ENCODE results near the gene NSMF. TPM values are rescaled to one million over a fixed set of nuclear protein-coding genes. Genes with fewer than 3 reads are reported as not detected.
"Not testable (repeated sequence)": the region's sequence is repeated elsewhere in the genome, so short reads cannot be mapped to it uniquely, and the experiment has no call there.

The NSMF gene
- polyA plus RNA-seq, 4 donors = 25.4 to 76.9 (median 45.6) TPM

DNA sequence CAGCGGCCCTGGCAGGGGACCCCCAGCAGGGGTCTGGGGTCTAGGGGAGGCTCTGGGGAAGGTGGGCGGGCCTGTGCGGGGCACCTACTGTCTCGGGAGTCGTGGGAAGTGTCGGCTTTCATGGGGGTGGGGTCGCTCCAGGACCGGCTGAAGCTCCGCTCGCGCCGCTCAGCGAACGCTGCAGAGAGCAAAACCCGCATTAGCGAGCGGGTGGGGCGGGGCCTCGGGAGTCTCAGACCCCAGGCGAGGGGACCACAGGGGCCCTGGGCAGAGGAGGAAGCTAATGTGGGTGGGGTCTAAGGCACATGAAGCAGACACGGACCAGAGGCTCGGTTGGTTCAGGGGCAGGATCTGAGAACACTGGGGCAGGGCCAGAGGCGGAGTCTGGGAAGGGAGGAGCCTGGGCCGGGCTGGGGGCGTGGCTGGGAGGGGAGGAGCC, 5.5 kb downstream of the NSMF start:
- no peak overlapping the region for H3K27ac ChIP-seq (ENCODE audit: low read depth in 1 of 3, low read length in 2 of 3)
- H3K4me3 ChIP-seq (ENCODE audit: low read depth in 1 of 3, low read length in 3 of 3) = peak overlapping the region in 2 of 3 donors; percentile 39 to 49
- no peaks in the 10 kb centered on the region for H3K27me3 ChIP-seq (ENCODE audit: control insufficient read depth in 3 of 3, insufficient read depth in 3 of 3, low read length in 3 of 3)
- H3K9me3 ChIP-seq (ENCODE audit: control insufficient read depth in 2 of 2, insufficient read depth in 1 of 2, low read depth in 1 of 2, low read length in 1 of 2) = no peaks in the 10 kb centered on the region
- FAIRE-seq (no peak), DNase-seq (peak; percentile 79 to 83)
- peaks cover 0 to 69% (median 6%) of the 10 kb centered on the region in 3 donors for H3K36me3 ChIP-seq (ENCODE audit: control insufficient read depth in 3 of 3, insufficient read depth in 2 of 3, low read depth in 1 of 3, low read length in 3 of 3)
- peaks cover 6 to 32% (median 6%) of the 10 kb centered on the region in 3 donors for H3K4me1 ChIP-seq (ENCODE audit: control insufficient read depth in 3 of 3, insufficient read depth in 2 of 3, low read depth in 1 of 3, low read length in 2 of 3)
- 21 to 40% (median 35%) methylated on average over 22 to 25 of the region's 25 CpGs for WGBS, 3 donors

DNA sequence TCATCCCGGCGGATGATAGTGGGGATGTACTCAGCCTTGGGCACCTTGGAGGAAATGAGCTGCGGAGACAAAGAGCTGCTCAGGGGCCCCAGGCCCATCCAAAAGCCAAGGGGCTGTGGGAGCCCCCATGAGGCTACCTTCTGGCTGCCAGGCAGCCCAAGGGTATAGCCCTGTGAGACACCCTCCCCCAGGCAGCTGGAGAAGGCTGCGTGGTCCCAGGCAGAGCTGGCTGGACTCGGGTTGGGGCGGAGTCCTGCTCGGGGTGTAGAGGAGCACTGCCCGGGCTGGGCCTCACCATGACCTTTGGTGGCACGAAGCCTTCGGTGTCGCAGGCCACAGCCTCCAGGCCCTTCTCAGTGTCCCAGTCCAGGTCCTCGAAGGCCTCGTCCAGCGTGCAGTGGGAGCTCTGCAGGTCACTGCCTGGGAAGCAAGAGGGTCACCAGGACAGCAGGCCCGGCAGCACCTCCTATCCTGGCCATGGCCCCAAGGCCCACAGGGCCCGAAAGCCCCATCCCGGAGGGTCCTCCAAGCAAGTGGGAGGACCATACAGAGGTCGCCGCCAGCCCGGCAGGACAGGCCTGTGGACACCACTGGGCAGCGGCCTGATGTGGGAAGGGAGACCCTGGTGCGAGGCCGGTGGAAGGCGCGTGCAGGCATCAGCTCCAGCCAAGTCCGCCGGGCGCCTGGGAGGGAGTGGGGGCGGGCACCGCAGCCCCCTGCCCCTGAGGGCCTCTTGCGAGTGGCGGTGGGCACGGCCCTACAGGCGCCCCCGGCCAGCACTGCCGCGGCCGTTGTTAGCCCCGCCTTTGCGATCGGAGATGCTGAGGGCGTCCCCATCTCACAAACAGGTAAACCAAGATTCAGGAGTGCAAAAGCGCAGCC, 6.1 kb downstream of the NSMF start:
- Histone ChIP-seq H3K27ac (ENCODE audit: low read depth in 1 of 3, low read length in 2 of 3) (no peak overlapping the region), H3K27me3 (ENCODE audit: control insufficient read depth in 3 of 3, insufficient read depth in 3 of 3, low read length in 3 of 3) (no peaks in the 10 kb centered on the region), H3K36me3 (ENCODE audit: control insufficient read depth in 3 of 3, insufficient read depth in 2 of 3, low read depth in 1 of 3, low read length in 3 of 3) (peaks cover 0 to 73% (median 6%) of the 10 kb centered on the region in 3 donors), H3K4me3 (ENCODE audit: low read depth in 1 of 3, low read length in 3 of 3) (peak overlapping the region in 2 of 3 donors; percentile 39 to 49), H3K4me1 (ENCODE audit: control insufficient read depth in 3 of 3, insufficient read depth in 2 of 3, low read depth in 1 of 3, low read length in 2 of 3) (peaks cover 5 to 26% (median 6%) of the 10 kb centered on the region in 3 donors), H3K9me3 (ENCODE audit: control insufficient read depth in 2 of 2, insufficient read depth in 1 of 2, low read depth in 1 of 2, low read length in 1 of 2) (no peaks in the 10 kb centered on the region)
- DNase-seq = no peak
- WGBS, 3 donors = 84 to 88% (median 84%) methylated on average over 37 to 43 of the region's 43 CpGs
- FAIRE-seq = no peak

DNA sequence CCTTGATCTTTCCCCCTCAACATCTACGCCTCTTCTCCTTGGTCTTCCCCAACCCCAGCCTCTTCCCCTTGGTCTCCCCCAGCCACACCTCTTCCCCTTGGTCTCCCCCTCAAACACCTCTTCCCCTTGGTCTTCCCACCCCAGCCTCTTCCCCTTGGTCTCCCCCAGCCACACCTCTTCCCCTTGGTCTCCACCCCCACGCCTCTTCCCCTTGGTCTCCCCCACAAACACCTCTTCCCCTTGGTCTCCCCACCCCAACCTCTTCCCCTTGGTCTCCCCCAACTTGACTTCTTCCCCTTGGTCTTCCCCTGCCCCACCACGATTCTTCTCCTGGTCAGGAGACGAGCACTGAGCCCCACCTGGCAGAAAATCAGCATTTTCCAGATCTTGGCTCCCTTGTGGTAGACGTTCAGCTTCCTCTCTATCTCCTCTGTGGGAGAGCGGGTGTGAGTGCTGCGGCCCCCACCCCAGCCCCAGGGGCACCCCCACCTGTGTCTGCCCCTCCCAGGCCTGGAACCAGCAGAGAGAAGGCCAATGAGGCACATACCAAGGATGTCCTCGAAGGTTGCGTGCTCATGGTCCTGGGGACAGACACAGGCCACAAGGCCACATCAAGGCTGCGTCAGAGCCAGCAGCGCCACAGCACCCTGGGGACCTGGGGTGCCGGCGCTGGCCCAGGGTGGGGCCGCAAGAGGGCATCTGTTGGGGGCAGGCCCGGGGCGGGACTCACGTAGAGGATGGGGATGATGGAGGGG, 7.0 kb downstream of the NSMF start:
- no peak overlapping the region for H3K4me3 ChIP-seq (ENCODE audit: low read depth in 1 of 3, low read length in 3 of 3)
- FAIRE-seq = no peak
- H3K4me1 ChIP-seq (ENCODE audit: control insufficient read depth in 3 of 3, insufficient read depth in 2 of 3, low read depth in 1 of 3, low read length in 2 of 3) = peaks cover 2 to 20% (median 6%) of the 10 kb centered on the region in 3 donors
- peaks cover 0 to 69% (median 6%) of the 10 kb centered on the region in 3 donors for H3K36me3 ChIP-seq (ENCODE audit: control insufficient read depth in 3 of 3, insufficient read depth in 2 of 3, low read depth in 1 of 3, low read length in 3 of 3)
- no peak for DNase-seq
- no peaks in the 10 kb centered on the region for H3K9me3 ChIP-seq (ENCODE audit: control insufficient read depth in 2 of 2, insufficient read depth in 1 of 2, low read depth in 1 of 2, low read length in 1 of 2)
- H3K27ac ChIP-seq (ENCODE audit: low read depth in 1 of 3, low read length in 2 of 3) = no peak overlapping the region
- 82 to 94% (median 89%) methylated on average over 17 of the region's 17 CpGs for WGBS, 3 donors
- H3K27me3 ChIP-seq (ENCODE audit: control insufficient read depth in 3 of 3, insufficient read depth in 3 of 3, low read length in 3 of 3) = no peaks in the 10 kb centered on the region

DNA sequence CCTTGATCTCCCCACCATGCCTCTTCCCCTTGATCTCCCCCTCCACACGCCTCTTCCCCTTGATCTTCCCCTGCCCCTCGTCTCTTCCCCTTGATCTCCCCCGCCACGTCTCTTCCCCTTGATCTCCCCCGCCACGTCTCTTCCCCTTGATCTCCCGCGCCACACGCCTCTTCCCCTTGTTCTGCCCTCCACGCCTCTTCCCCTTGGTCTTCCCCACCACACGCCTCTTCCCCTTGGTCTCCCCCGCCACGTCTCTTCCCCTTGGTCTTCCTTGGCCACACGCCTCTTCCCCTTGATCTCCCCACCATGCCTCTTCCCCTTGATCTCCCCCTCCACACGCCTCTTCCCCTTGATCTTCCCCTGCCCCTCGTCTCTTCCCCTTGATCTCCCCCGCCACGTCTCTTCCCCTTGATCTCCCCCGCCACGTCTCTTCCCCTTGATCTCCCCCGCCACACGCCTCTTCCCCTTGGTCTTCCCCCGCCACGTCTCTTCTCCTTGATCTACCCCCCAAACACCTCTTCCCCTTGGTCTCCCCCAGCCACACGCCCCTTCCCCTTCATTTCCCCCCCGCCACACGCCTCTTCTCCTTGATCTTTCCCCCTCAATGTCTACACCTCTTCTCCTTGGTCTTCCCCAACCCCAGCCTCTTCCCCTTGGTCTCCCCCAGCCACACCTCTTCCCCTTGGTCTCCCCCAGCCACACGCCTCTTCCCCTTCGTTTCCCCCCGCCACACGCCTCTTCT, 7.7 kb downstream of the NSMF start:
- H3K27me3 ChIP-seq (ENCODE audit: control insufficient read depth in 3 of 3, insufficient read depth in 3 of 3, low read length in 3 of 3); H3K4me3 ChIP-seq (ENCODE audit: low read depth in 1 of 3, low read length in 3 of 3); FAIRE-seq; DNase-seq; H3K27ac ChIP-seq (ENCODE audit: low read depth in 1 of 3, low read length in 2 of 3); H3K9me3 ChIP-seq (ENCODE audit: control insufficient read depth in 2 of 2, insufficient read depth in 1 of 2, low read depth in 1 of 2, low read length in 1 of 2): not testable (repeated sequence)
- Histone ChIP-seq H3K36me3 (ENCODE audit: control insufficient read depth in 3 of 3, insufficient read depth in 2 of 3, low read depth in 1 of 3, low read length in 3 of 3) (peaks cover 0 to 64% (median 6%) of the 10 kb centered on the region in 3 donors), H3K4me1 (ENCODE audit: control insufficient read depth in 3 of 3, insufficient read depth in 2 of 3, low read depth in 1 of 3, low read length in 2 of 3) (peaks cover 2 to 20% (median 6%) of the 10 kb centered on the region in 3 donors)
- 55 to 96% (median 76%) methylated on average over 11 to 23 of the region's 31 CpGs for WGBS, 3 donors

DNA sequence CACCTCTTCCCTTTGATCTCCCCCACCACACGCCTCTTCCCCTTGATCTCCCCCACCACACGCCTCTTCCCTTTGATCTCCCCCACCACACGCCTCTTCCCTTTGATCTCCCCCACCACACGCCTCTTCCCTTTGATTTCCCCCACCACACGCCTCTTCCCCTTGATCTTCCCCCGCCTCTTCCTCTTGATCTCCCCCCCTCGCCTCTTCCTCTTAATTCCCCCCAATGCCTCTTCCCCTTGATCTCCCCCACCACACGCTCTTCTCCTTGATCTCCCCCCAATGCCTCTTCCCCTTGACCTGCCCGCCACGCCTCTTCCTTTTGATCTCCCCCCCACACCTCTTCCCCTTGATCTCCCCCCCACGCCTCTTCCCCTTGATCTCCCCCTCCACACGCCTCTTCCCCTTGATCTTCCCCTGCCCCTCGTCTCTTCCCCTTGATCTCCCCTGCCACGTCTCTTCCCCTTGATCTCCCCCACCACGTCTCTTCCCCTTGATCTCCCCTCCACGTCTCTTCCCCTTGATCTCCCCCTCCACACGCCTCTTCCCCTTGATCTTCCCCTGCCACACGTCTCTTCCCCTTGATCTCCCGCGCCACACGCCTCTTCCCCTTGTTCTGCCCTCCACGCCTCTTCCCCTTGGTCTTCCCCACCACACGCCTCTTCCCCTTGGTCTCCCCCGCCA, 8.5 kb downstream of the NSMF start:
- not testable (repeated sequence) for H3K9me3 ChIP-seq (ENCODE audit: control insufficient read depth in 2 of 2, insufficient read depth in 1 of 2, low read depth in 1 of 2, low read length in 1 of 2); H3K27ac ChIP-seq (ENCODE audit: low read depth in 1 of 3, low read length in 2 of 3); FAIRE-seq; H3K4me3 ChIP-seq (ENCODE audit: low read depth in 1 of 3, low read length in 3 of 3); H3K27me3 ChIP-seq (ENCODE audit: control insufficient read depth in 3 of 3, insufficient read depth in 3 of 3, low read length in 3 of 3); DNase-seq
- Histone ChIP-seq H3K36me3 (ENCODE audit: control insufficient read depth in 3 of 3, insufficient read depth in 2 of 3, low read depth in 1 of 3, low read length in 3 of 3) (peaks cover 0 to 56% (median 6%) of the 10 kb centered on the region in 3 donors), H3K4me1 (ENCODE audit: control insufficient read depth in 3 of 3, insufficient read depth in 2 of 3, low read depth in 1 of 3, low read length in 2 of 3) (peaks cover 2 to 25% (median 6%) of the 10 kb centered on the region in 3 donors)
- 69 to 80% (median 80%) methylated on average over 20 to 23 of the region's 24 CpGs for WGBS, 3 donors

DNA sequence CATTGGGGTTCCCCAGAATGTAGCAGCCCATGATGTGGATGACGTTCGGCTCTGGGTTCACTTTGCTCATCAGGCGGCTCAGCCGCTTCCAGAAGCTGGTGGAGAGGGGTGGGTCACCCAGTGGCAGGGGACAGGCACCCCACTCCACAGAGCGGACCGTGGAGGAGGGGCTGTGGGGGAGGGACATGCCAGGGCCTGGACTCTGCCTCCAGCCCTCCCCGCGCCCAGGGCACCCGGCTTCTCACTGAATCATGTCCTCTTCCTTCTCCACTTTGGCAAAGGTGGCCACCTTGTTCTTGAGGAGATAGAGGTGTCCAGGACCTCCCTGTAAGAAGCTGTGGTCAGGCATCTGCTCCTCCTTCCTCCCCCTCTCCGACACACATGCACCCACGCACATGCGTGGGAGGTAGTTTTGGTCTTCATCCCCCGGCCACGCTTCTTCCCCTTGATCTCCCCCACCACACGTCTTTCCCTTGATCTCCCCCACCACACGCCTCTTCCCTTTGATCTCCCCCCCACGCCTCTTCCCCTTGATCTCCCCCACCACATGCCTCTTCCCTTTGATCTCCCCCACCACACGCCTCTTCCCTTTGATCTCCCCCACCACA, 9.1 kb downstream of the NSMF start:
- peaks cover 0 to 5% (median 0%) of the 10 kb centered on the region in 3 donors for H3K27me3 ChIP-seq (ENCODE audit: control insufficient read depth in 3 of 3, insufficient read depth in 3 of 3, low read length in 3 of 3)
- 75 to 81% (median 79%) methylated on average over 16 to 18 of the region's 18 CpGs for WGBS, 3 donors
- FAIRE-seq = no peak

DNA sequence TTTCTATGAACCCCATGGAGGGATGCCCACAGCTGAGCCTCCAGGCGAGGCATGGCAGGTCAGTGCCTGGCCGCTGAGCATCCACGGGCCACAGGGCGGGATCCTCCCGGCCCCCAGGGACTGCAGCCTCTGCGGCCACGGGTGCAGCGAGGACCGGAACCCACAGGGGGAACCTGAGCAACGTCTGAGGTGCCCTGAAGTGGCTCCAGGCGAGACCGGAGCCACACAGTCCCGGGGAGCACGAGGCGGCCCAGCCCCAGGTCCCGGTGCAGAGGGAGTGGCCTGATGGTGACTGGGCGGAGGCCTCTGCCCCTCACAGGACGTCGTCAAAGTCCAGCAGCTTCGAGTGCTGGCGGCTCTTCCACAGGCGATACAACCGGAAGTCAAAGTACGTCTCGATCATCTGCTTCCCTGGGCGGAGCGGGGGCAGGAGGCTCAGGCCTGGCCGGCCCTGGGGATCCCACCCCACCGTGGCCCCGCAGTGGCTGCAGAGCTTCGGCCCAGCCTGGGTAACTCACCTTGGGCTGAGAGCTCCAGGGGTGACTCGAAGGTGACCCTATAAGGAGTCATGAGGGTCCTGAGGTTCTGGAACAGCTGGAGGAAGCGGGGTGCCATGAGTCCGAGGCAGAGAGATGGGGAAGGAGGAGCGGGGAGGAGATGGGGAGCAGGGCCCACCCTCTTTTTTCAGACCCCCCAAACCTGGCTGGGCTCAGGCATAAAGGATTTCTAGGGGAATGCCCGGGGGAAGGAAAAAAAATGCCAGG, 9.9 kb downstream of the NSMF start:
- Histone ChIP-seq H3K27ac (ENCODE audit: low read depth in 1 of 3, low read length in 2 of 3) (no peak overlapping the region), H3K9me3 (ENCODE audit: control insufficient read depth in 2 of 2, insufficient read depth in 1 of 2, low read depth in 1 of 2, low read length in 1 of 2) (no peaks in the 10 kb centered on the region), H3K36me3 (ENCODE audit: control insufficient read depth in 3 of 3, insufficient read depth in 2 of 3, low read depth in 1 of 3, low read length in 3 of 3) (peaks cover 0 to 44% (median 6%) of the 10 kb centered on the region in 3 donors), H3K27me3 (ENCODE audit: control insufficient read depth in 3 of 3, insufficient read depth in 3 of 3, low read length in 3 of 3) (peaks cover 0 to 5% (median 0%) of the 10 kb centered on the region in 3 donors), H3K4me3 (ENCODE audit: low read depth in 1 of 3, low read length in 3 of 3) (no peak overlapping the region), H3K4me1 (ENCODE audit: control insufficient read depth in 3 of 3, insufficient read depth in 2 of 3, low read depth in 1 of 3, low read length in 2 of 3) (peaks cover 2 to 22% (median 2%) of the 10 kb centered on the region in 3 donors)
- WGBS, 3 donors = 77 to 83% (median 80%) methylated on average over 35 to 36 of the region's 36 CpGs
- FAIRE-seq = no peak
- no peak for DNase-seq

More for the DNA sequence above, 9.1 kb downstream of the NSMF start:
- no peak overlapping the region for H3K27ac ChIP-seq (ENCODE audit: low read depth in 1 of 3, low read length in 2 of 3)
- no peak for DNase-seq
- peaks cover 0 to 50% (median 6%) of the 10 kb centered on the region in 3 donors for H3K36me3 ChIP-seq (ENCODE audit: control insufficient read depth in 3 of 3, insufficient read depth in 2 of 3, low read depth in 1 of 3, low read length in 3 of 3)
- H3K4me1 ChIP-seq (ENCODE audit: control insufficient read depth in 3 of 3, insufficient read depth in 2 of 3, low read depth in 1 of 3, low read length in 2 of 3) = peaks cover 2 to 28% (median 6%) of the 10 kb centered on the region in 3 donors
- no peaks in the 10 kb centered on the region for H3K9me3 ChIP-seq (ENCODE audit: control insufficient read depth in 2 of 2, insufficient read depth in 1 of 2, low read depth in 1 of 2, low read length in 1 of 2)
- no peak overlapping the region for H3K4me3 ChIP-seq (ENCODE audit: low read depth in 1 of 3, low read length in 3 of 3)

Data from small intestine (tissue), 7 donors.